GM12878 (cell line): ENCODE results near the gene SLCO2A1. TPM values are rescaled to one million over a fixed set of nuclear protein-coding genes. Genes with fewer than 3 reads are reported as not detected.

Experiments used
- ATAC-seq: fragments of 200-7000 bp; cut with Tn5 transposase; 3 replicates; pipeline ENCODE4 v1.9.1; 2020; ENCODE audit warnings: mild to moderate bottlenecking, moderate library complexity
- BruUV-seq: library from RNA; stranded (reverse); fragments of 400-500 nt; replicated peaks from 2 replicates; lab custom pipeline; 2021; lab: Mats Ljungman, UMichigan
- CTCF ChIA-PET: fragments of 300-600 bp; sonication (Branson Sonifier 250); formaldehyde crosslinking; extraction: SDS; loops from one replicate; lab custom pipeline; 2021; ENCODE audit warnings: inconsistent platforms; lab: Yijun Ruan, JAX
- POLR2A ChIA-PET: fragments of 350-600 bp; formaldehyde crosslinking; extraction: SDS; loops from one replicate; lab custom pipeline; 2021; ENCODE audit warnings: inconsistent platforms; lab: Charles Lee
- RAD21 ChIA-PET: fragments of 300-600 bp; sonication (Branson Sonifier 250); formaldehyde crosslinking; loops from one replicate; lab custom pipeline; 2023; ENCODE audit warnings: antibody characterized with exemption; ENCODE audit not compliant: unreplicated experiment; lab: Charles Lee
- SMC1A ChIA-PET: fragments of 300-600 bp; sonication (Branson Sonifier 250); formaldehyde crosslinking; loops from one replicate; lab custom pipeline; 2023; ENCODE audit not compliant: unreplicated experiment, uncharacterized antibody; lab: Charles Lee
- DNase-seq: peaks from one replicate; pipeline ENCODE4 v3.0.0-alpha.2; 2011; ENCODE audit warnings: low read depth, low spot score
- FAIRE-seq: peaks from 3 replicates; lab custom pipeline; 2011; peaks lifted over from hg19 to GRCh38; lab: Jason Lieb, UNC
- H2AFZ ChIP-seq: 2 replicates; pipeline ENCODE4 v1.6.0; 2011; ENCODE audit warnings: low read depth, low read length, control low read depth; ENCODE audit not compliant: control insufficient read depth
- H3K27ac ChIP-seq: 2 replicates; pipeline ENCODE4 v1.5.1; 2011; ENCODE audit warnings: control low read depth; ENCODE audit not compliant: control insufficient read depth, insufficient read depth
- H3K27me3 ChIP-seq, 2 experiments: replicated peaks in 1 of 2; 2 replicates each; pipeline versions ENCODE4 v1.6.0 to v1.6.1; 2011; ENCODE audit warnings: low read length in 1 of 2; ENCODE audit not compliant: control insufficient read depth in 2 of 2, insufficient read depth in 2 of 2
- H3K36me3 ChIP-seq, 2 experiments: 2 replicates each; pipeline ENCODE4 v1.5.1; 2011; ENCODE audit warnings: low read length in 1 of 2; ENCODE audit not compliant: control insufficient read depth in 2 of 2, insufficient read depth in 2 of 2
- H3K4me1 ChIP-seq: 2 replicates; pipeline ENCODE4 v1.6.1; 2011; ENCODE audit warnings: mild to moderate bottlenecking, low read length, moderate library complexity, mixed read lengths; ENCODE audit not compliant: control insufficient read depth, insufficient read depth
- H3K4me2 ChIP-seq: 2 replicates; pipeline ENCODE4 v1.6.0; 2011; ENCODE audit warnings: control low read depth; ENCODE audit not compliant: control insufficient read depth, insufficient read depth
- H3K4me3 ChIP-seq: fragments of 200-600 bp; sonication (generic); 2 replicates; pipeline ENCODE4 v1.5.1; 2016
- H3K79me2 ChIP-seq: 2 replicates; pipeline ENCODE4 v1.6.0; 2011; ENCODE audit warnings: low read length; ENCODE audit not compliant: control insufficient read depth, insufficient read depth
- H3K9ac ChIP-seq: 2 replicates; pipeline ENCODE4 v1.8.0; 2011; ENCODE audit warnings: low read length, control low read depth, mixed read lengths; ENCODE audit not compliant: control insufficient read depth, insufficient read depth
- H3K9me3 ChIP-seq: replicated peaks from 3 replicates; pipeline ENCODE4 v1.5.1; 2011; ENCODE audit warnings: mild to moderate bottlenecking, low read length; ENCODE audit not compliant: control insufficient read depth, insufficient read depth
- H4K20me1 ChIP-seq: 2 replicates; pipeline ENCODE4 v1.6.0; 2011; ENCODE audit not compliant: control insufficient read depth, insufficient read depth
- ATF2 ChIP-seq: IDR thresholded peaks from 2 replicates; pipeline ENCODE4 v1.6.1; 2012; ENCODE audit warnings: low read length, inconsistent platforms
- CREB1 ChIP-seq: IDR thresholded peaks from 2 replicates; pipeline ENCODE4 v1.6.1; 2012; ENCODE audit warnings: low read depth, mild to moderate bottlenecking, inconsistent platforms
- EP300 ChIP-seq, 2 experiments: fragments of 150-350 bp in 1 of 2; IDR thresholded peaks; 2 replicates each; pipeline ENCODE4 v1.6.1; 2011 to 2012; ENCODE audit warnings: low read depth in 2 of 2, low read length in 2 of 2, borderline replicate concordance in 1 of 2, improper control_type of control experiment in 1 of 2, inconsistent platforms in 1 of 2; ENCODE audit not compliant: control insufficient read depth in 1 of 2
- FOS ChIP-seq: IDR thresholded peaks from 3 replicates; pipeline ENCODE4 v1.6.1; 2011; ENCODE audit warnings: borderline replicate concordance; ENCODE audit not compliant: insufficient read length; ENCODE audit errors: extremely low read depth
- KDM1A ChIP-seq: fragments of 200-600 bp; sonication (generic); IDR thresholded peaks from 2 replicates; pipeline ENCODE4 v1.6.1; 2016; ENCODE audit warnings: borderline replicate concordance
- KLF5 ChIP-seq: fragments of 450-650 bp; IDR thresholded peaks from 2 replicates; pipeline ENCODE4 v1.6.1; 2014; ENCODE audit warnings: mild to moderate bottlenecking; ENCODE audit not compliant: partially characterized antibody
- NBN ChIP-seq: fragments of 450-650 bp; IDR thresholded peaks from 2 replicates; pipeline ENCODE4 v1.6.1; 2016
- NFIC ChIP-seq: IDR thresholded peaks from 2 replicates; pipeline ENCODE4 v1.6.1; 2012; ENCODE audit warnings: low read depth, mild to moderate bottlenecking, inconsistent platforms, low read length, moderate library complexity
- POLR2A ChIP-seq: IDR thresholded peaks from 2 replicates; pipeline ENCODE4 v1.6.1; 2011; ENCODE audit warnings: low read depth, mild to moderate bottlenecking, low read length
- RAD51 ChIP-seq: fragments of 450-650 bp; IDR thresholded peaks from 2 replicates; pipeline ENCODE4 v1.6.1; 2016; ENCODE audit warnings: moderate library complexity, mild to moderate bottlenecking, inconsistent platforms
- RBBP5 ChIP-seq: fragments of 200-600 bp; sonication (generic); conservative IDR thresholded peaks from 2 replicates; pipeline ENCODE4 v1.6.1; 2016
- SIX5 ChIP-seq: IDR thresholded peaks from 2 replicates; pipeline ENCODE4 v1.6.1; 2011; ENCODE audit warnings: mild to moderate bottlenecking, low read depth, low read length, moderate library complexity; ENCODE audit not compliant: severe bottlenecking
- TARDBP ChIP-seq: IDR thresholded peaks from 2 replicates; pipeline ENCODE4 v1.6.1; 2016; ENCODE audit warnings: borderline replicate concordance
- TCF7 ChIP-seq: IDR thresholded peaks from 2 replicates; pipeline ENCODE4 v1.6.1; 2014; ENCODE audit warnings: antibody characterized with exemption, borderline replicate concordance
- ZBTB40 ChIP-seq: fragments of 450-650 bp; IDR thresholded peaks from 2 replicates; pipeline ENCODE4 v1.6.1; 2016; ENCODE audit warnings: mild to moderate bottlenecking, moderate library complexity, borderline replicate concordance
- ZNF622 ChIP-seq: fragments of 450-650 bp; IDR thresholded peaks from 2 replicates; pipeline ENCODE4 v1.6.1; 2017; ENCODE audit warnings: mild to moderate bottlenecking, inconsistent platforms
- ZZZ3 ChIP-seq: IDR thresholded peaks from 2 replicates; pipeline ENCODE4 v1.6.1; 2011; ENCODE audit warnings: low read depth; ENCODE audit not compliant: control insufficient read depth, insufficient read length
- WGBS: methylation state at CpG from one replicate; pipeline ENCODE4 v1.1.6; 2016; ENCODE audit warnings: low lambda C conversion rate; ENCODE audit not compliant: insufficient replicate concordance, insufficient coverage; ENCODE audit errors: missing lambda C conversion rate; 5-methylcytosine and 5-hydroxymethylcytosine counted together
- in situ Hi-C: fragments of 300-500 bp; cut with MboI; formaldehyde crosslinking; loops from 9 replicates; pipeline ENCODE4 v1.14.3; 2018; ENCODE audit warnings: mixed read lengths
- intact Hi-C: fragments of 100-400 bp; cut with micrococcal nuclease; formaldehyde crosslinking; loops from one replicate; pipeline ENCODE4 v1.14.2; 2022; ENCODE audit not compliant: unreplicated experiment
- polyA plus RNA-seq, 11 experiments: library from polyadenylated mRNA; depleted of rRNA in 4 of 11; unstranded in 6 of 11; stranded (reverse) in 5 of 11; fragments of >200 nt; fragmentation: Nextera tagmentation in 4 of 11; fragmentation: Illumina TruSeq in 1 of 11; extraction: Ambion mirVana in 4 of 11; extraction: Trizol in 1 of 11; gene quantifications; 1 replicate in 1 of 11; 2 replicates in 10 of 11; pipeline versions ENCODE4 v1.2.1 to v1.2.3, GENCODE V29; 2011 to 2016; ENCODE audit warnings: inconsistent platforms in 2 of 11, missing spikeins in 2 of 11, low read depth in 1 of 11
- total RNA-seq, 4 experiments: library from RNA; depleted of rRNA in 3 of 4; stranded (reverse); fragments of >200 nt in 3 of 4; fragmentation: Illumina TruSeq in 1 of 4; extraction: Trizol in 1 of 4; gene quantifications; 2 replicates each; pipeline versions ENCODE4 v1.2.1 to v1.2.3, GENCODE V29; 2013 to 2021

SLCO2A1 gene
- total and polyA plus RNA-seq, 10 of the 15 experiments (the other 5 are each of a cell fraction or from before 2014, with no cell fraction given): 0.05 TPM; not detected in 9

GRCh38 chr3:133956982-133957381 lies 72.7 kb downstream of the SLCO2A1 start:
- H3K4me2 ChIP-seq: no peak overlapping the region
- FAIRE-seq: no peak
- 34% methylated on average over 6 of the region's 6 CpGs for WGBS

More at GRCh38 chr3:133956982-133957381, 72.7 kb downstream of the SLCO2A1 start:
- Histone ChIP-seq H3K4me3 (no peak overlapping the region), H3K27me3 (peaks cover 0 to 2% of the 10 kb centered on the region in 2 experiments; a peak in 2 of 4 replicates), H3K27ac (no peak overlapping the region), H2AFZ (no peak overlapping the region), H3K4me1 (no peaks in the 10 kb centered on the region), H3K36me3 (no peaks in the 10 kb centered on the region), H3K9me3 (no peaks in the 10 kb centered on the region; the same call in 2 of the 3 replicates), H3K79me2 (no peaks in the 10 kb centered on the region), H4K20me1 (no peaks in the 10 kb centered on the region), H3K9ac (no peak overlapping the region)
- ATAC-seq: no peak
- SMC1A ChIA-PET: no interaction called here
- no peak for DNase-seq
- RAD21 ChIA-PET: no interaction called here
- no TSS peak for BruUV-seq
- in situ Hi-C loops: no loop called here
- TF ChIP-seq TCF7 (no peak), TARDBP (no peak), NFIC (no peak), KLF5 (no peak), ZNF622 (no peak), KDM1A (no peak), RAD51 (no peak), CREB1 (no peak), ZBTB40 (no peak), NBN (no peak), POLR2A (no peak), EP300 (IDR thresholded peaks at IDR 0.05; ENCODE audit: borderline replicate concordance in 1 of 2, control insufficient read depth in 1 of 2, low read depth in 2 of 2, low read length in 2 of 2) (no peak), FOS (no peak), RBBP5 (no peak), ATF2 (no peak), ZZZ3 (no peak), SIX5 (no peak)
- intact Hi-C loops: no loop called here
- POLR2A ChIA-PET: no interaction called here
- CTCF ChIA-PET: no interaction called here
